ENCODE measurements around the gene EFCAB8.

The EFCAB8 gene

DNA sequence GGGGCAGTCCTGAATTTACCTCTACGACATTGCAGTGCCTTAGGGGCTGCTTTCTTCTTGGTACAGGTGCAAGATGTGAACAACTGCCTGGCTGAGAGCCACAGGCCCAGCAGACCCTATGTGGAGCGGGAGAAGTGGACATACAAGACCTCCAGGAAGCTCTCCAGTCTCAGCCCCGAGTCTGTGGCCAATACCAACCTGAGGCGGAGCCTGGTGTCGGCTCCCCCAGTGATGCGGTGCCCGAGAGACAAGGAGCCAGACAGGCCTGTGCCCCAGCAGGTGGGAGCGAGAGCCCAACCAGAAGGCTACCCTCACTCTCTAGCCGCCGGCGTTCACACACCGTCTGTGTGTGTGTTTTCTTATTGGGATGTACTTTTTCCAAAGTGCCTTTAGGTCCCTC lies 59.6 kb downstream of the EFCAB8 start:
- H3K27me3 ChIP-seq (ENCODE audit: control insufficient read depth in 2 of 2, insufficient read depth in 2 of 2, low read length in 2 of 2): no peaks in the 10 kb centered on the region
- no peak overlapping the region for H3K9ac ChIP-seq (ENCODE audit: low read depth in 1 of 2, low read length in 2 of 2)
- H3K9me3 ChIP-seq (ENCODE audit: control insufficient read depth in 2 of 2, low read length in 2 of 2): peaks cover 0 to 2% of the 10 kb centered on the region in 2 donors
- no peaks in the 10 kb centered on the region for H3K36me3 ChIP-seq (ENCODE audit: control insufficient read depth in 2 of 2, insufficient read depth in 2 of 2, low read length in 2 of 2)
- no peak overlapping the region for H3K27ac ChIP-seq (ENCODE audit: low read depth in 2 of 2, low read length in 2 of 2)
- H3K4me1 ChIP-seq (ENCODE audit: control insufficient read depth in 2 of 2, insufficient read depth in 2 of 2, low read length in 2 of 2): no peaks in the 10 kb centered on the region
- no peak overlapping the region for H3K4me3 ChIP-seq (ENCODE audit: low read length in 2 of 2)

DNA sequence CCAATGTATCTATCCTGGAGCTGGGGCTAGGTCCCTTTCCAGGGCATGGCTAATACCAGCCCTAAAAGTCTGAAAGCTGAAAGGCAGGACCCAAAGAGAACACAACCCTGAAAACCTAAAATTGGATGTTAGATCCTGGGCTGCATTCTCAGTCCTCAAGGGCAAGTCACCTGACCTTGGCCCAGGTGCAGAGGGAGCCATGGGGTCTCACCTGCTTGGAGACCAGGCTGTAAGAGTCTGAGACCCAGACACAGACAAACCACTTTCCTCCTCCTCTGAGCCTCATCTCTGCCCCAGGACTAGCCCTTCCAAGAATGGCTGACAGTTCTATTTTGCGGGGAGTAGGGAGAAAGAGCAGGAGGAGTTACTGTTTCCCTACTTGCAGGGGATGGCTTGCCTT lies 60.0 kb downstream of the EFCAB8 start:
- H3K27ac ChIP-seq (ENCODE audit: low read depth in 2 of 2, low read length in 2 of 2): no peak overlapping the region
- no peak overlapping the region for H3K4me3 ChIP-seq (ENCODE audit: low read length in 2 of 2)
- H3K27me3 ChIP-seq (ENCODE audit: control insufficient read depth in 2 of 2, insufficient read depth in 2 of 2, low read length in 2 of 2): no peaks in the 10 kb centered on the region
- H3K36me3 ChIP-seq (ENCODE audit: control insufficient read depth in 2 of 2, insufficient read depth in 2 of 2, low read length in 2 of 2): no peaks in the 10 kb centered on the region
- H3K9ac ChIP-seq (ENCODE audit: low read depth in 1 of 2, low read length in 2 of 2): no peak overlapping the region
- H3K9me3 ChIP-seq (ENCODE audit: control insufficient read depth in 2 of 2, low read length in 2 of 2): peaks cover 0 to 2% of the 10 kb centered on the region in 2 donors
- no peaks in the 10 kb centered on the region for H3K4me1 ChIP-seq (ENCODE audit: control insufficient read depth in 2 of 2, insufficient read depth in 2 of 2, low read length in 2 of 2)

DNA sequence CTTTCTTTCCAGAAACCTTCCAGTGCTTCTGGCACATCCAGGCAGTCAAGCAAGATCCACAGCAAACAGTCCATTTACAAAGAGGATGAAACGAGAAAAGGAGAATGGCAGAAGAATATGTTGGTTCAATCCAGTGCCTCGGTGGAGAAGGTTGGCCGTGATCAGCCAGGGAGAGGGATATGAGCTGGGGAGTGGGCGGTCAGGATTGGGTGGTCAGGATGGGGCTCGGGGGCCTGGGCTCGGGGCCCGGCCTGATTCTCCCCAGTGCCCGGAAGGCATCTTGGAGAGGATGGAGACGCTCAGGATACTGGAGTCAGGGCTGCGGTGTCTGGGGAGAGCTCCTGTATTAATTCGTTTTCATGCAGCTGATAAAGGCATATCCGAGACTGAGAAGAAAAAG lies 61.3 kb downstream of the EFCAB8 start:
- Histone ChIP-seq H3K36me3 (ENCODE audit: control insufficient read depth in 2 of 2, insufficient read depth in 2 of 2, low read length in 2 of 2) (no peaks in the 10 kb centered on the region), H3K9me3 (ENCODE audit: control insufficient read depth in 2 of 2, low read length in 2 of 2) (peaks cover 0 to 2% of the 10 kb centered on the region in 2 donors), H3K27ac (ENCODE audit: low read depth in 2 of 2, low read length in 2 of 2) (no peak overlapping the region), H3K9ac (ENCODE audit: low read depth in 1 of 2, low read length in 2 of 2) (no peak overlapping the region), H3K4me3 (ENCODE audit: low read length in 2 of 2) (no peak overlapping the region), H3K27me3 (ENCODE audit: control insufficient read depth in 2 of 2, insufficient read depth in 2 of 2, low read length in 2 of 2) (no peaks in the 10 kb centered on the region), H3K4me1 (ENCODE audit: control insufficient read depth in 2 of 2, insufficient read depth in 2 of 2, low read length in 2 of 2) (no peaks in the 10 kb centered on the region)

DNA sequence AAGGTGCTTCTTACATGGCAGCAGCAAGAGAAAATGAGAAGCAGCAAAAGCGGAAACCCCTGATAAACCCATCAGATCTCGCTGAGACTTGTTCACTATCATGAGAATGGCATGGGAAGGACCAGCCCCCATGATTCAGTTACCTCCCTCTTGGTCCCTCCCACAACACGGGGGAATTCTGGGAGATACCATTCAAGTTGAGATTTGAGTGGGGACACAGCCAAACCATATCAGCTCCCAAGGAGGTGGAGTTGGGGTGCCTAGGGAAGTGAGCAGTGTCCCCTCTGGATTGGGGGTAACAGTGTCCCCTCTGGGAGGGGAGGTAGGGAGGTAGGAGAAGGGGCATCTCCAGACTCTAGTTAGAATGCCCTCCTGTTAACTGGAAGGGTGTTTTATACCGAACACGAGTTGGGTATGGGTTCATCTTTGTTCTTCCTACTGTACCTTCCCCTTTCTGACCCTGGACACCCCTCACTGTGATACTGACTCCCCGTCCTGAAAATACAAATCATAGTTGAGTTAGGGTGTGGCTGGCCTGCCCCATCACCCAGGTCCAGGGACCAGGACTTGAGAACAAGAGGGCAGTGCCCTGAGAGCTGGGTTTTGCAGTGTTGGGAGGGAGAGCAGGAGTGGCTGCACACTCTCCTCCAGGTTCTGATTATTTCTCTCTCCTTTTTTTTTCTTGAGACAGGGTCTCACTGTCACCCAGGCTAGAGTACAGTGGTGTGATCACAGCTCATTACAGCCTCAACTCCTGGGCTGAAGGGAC lies 62.0 kb downstream of the EFCAB8 start:
- no peak overlapping the region for H3K9ac ChIP-seq (ENCODE audit: low read depth in 1 of 2, low read length in 2 of 2)
- no peaks in the 10 kb centered on the region for H3K27me3 ChIP-seq (ENCODE audit: control insufficient read depth in 2 of 2, insufficient read depth in 2 of 2, low read length in 2 of 2)
- H3K9me3 ChIP-seq (ENCODE audit: control insufficient read depth in 2 of 2, low read length in 2 of 2): no peaks in the 10 kb centered on the region
- no peaks in the 10 kb centered on the region for H3K36me3 ChIP-seq (ENCODE audit: control insufficient read depth in 2 of 2, insufficient read depth in 2 of 2, low read length in 2 of 2)
- no peaks in the 10 kb centered on the region for H3K4me1 ChIP-seq (ENCODE audit: control insufficient read depth in 2 of 2, insufficient read depth in 2 of 2, low read length in 2 of 2)
- H3K4me3 ChIP-seq (ENCODE audit: low read length in 2 of 2): no peak overlapping the region
- no peak overlapping the region for H3K27ac ChIP-seq (ENCODE audit: low read depth in 2 of 2, low read length in 2 of 2)

DNA sequence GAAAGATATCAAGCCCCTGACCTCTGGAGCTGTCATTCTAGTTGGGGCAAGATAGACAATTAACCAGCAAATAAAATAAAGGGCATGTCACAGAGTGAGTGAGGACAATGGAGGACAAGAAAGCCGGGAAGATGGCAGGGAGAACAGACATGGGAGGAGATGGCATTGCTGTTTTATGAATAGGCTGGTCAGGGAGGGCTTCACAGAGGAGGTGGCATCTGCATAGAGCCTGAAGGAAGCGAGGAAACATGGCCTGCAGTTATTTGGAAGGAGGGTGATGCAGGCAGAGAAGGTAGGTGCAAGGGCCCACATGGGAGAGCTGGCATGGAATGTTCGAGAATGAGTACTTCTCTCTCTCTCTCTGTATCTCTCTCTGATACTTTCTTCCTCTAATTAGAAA lies 63.7 kb downstream of the EFCAB8 start:
- Histone ChIP-seq H3K4me3 (ENCODE audit: low read length in 2 of 2) (no peak overlapping the region), H3K27ac (ENCODE audit: low read depth in 2 of 2, low read length in 2 of 2) (no peak overlapping the region), H3K9me3 (ENCODE audit: control insufficient read depth in 2 of 2, low read length in 2 of 2) (no peaks in the 10 kb centered on the region), H3K9ac (ENCODE audit: low read depth in 1 of 2, low read length in 2 of 2) (no peak overlapping the region), H3K36me3 (ENCODE audit: control insufficient read depth in 2 of 2, insufficient read depth in 2 of 2, low read length in 2 of 2) (no peaks in the 10 kb centered on the region), H3K27me3 (ENCODE audit: control insufficient read depth in 2 of 2, insufficient read depth in 2 of 2, low read length in 2 of 2) (no peaks in the 10 kb centered on the region), H3K4me1 (ENCODE audit: control insufficient read depth in 2 of 2, insufficient read depth in 2 of 2, low read length in 2 of 2) (no peaks in the 10 kb centered on the region)

DNA sequence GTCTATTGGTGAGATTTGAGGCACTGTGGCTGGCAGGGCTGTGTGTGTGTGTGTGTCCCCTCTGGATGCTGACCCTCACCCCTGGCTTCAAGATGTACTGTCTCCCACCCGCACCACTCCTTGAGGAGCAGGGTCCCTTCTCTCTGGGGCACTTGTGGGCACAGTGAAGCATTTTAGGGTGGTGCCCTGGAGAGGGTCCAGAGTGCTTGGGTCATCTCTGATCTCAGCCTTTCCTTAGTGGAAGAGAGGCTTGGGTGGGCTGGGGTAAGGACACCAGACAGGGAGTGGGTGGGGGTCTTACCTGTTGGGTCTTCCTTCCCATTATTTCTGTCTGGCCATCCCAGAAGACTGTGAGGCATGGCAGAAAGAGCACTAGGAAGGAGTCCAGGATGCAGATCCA lies 66.1 kb downstream of the EFCAB8 start:
- H3K27ac ChIP-seq (ENCODE audit: low read depth in 2 of 2, low read length in 2 of 2): no peak overlapping the region
- H3K4me3 ChIP-seq (ENCODE audit: low read length in 2 of 2): no peak overlapping the region
- H3K9ac ChIP-seq (ENCODE audit: low read depth in 1 of 2, low read length in 2 of 2): no peak overlapping the region
- H3K4me1 ChIP-seq (ENCODE audit: control insufficient read depth in 2 of 2, insufficient read depth in 2 of 2, low read length in 2 of 2): no peaks in the 10 kb centered on the region
- H3K9me3 ChIP-seq (ENCODE audit: control insufficient read depth in 2 of 2, low read length in 2 of 2): no peaks in the 10 kb centered on the region
- no peaks in the 10 kb centered on the region for H3K27me3 ChIP-seq (ENCODE audit: control insufficient read depth in 2 of 2, insufficient read depth in 2 of 2, low read length in 2 of 2)
- H3K36me3 ChIP-seq (ENCODE audit: control insufficient read depth in 2 of 2, insufficient read depth in 2 of 2, low read length in 2 of 2): no peaks in the 10 kb centered on the region

DNA sequence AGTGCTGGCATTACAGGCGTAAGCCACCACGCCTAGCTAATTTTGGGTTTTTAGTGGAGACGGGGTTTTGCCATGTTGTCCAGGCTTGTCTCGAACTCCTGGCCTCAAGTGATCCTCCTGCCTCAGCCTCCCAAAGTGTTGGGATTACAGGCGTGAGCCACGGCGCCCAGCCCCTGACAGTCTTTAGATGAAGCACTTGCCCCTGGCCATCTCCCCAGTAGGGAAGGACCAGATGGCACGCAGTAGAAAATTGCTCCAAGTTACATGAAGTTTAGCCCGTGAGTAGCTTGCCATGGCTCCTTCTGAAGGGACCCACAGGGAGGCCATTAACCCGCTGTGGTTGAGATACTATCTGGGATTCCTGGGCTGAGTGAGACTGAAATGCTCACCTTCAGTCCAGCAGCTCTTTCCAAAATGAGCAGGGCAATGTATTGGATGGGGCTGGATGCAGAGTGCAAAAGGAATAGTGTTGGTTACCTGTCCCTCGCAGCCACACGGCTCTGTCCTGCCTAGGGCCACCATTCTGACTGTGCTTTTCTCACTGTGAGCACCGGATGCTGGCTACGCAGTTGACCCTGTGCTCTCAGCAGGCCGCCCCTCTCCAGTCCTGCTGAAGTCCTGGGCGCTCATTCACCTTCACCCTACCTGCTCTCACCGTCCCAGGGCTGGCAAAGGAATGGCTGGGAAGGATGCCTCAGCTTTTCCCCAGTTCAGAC lies 66.9 kb downstream of the EFCAB8 start:
- no peak overlapping the region for H3K4me3 ChIP-seq (ENCODE audit: low read length in 2 of 2)

DNA sequence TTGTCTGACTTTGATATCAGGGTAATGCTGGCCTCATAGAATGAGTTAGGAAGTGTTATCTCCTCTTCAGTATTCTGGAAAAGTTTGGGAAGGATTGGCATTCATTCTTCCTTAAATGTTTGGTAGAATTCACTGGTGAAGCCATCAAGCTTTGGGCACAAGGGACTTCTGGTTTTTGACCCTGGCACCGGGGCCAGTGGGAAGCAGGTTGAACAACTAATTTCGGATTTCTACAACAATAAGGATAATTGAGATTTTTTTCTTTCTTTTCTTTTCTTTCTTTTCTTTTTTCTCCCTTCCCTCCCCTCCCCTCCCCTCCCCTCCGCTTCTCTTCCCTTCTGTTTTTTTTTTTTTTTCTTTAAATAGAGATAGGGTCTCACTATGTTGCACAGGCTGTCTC lies 70.4 kb downstream of the EFCAB8 start:
- Histone ChIP-seq H3K4me1 (ENCODE audit: control insufficient read depth in 2 of 2, insufficient read depth in 2 of 2, low read length in 2 of 2) (no peaks in the 10 kb centered on the region), H3K27me3 (ENCODE audit: control insufficient read depth in 2 of 2, insufficient read depth in 2 of 2, low read length in 2 of 2) (no peaks in the 10 kb centered on the region), H3K9ac (ENCODE audit: low read depth in 1 of 2, low read length in 2 of 2) (no peak overlapping the region), H3K27ac (ENCODE audit: low read depth in 2 of 2, low read length in 2 of 2) (no peak overlapping the region), H3K9me3 (ENCODE audit: control insufficient read depth in 2 of 2, low read length in 2 of 2) (no peaks in the 10 kb centered on the region), H3K4me3 (ENCODE audit: low read length in 2 of 2) (no peak overlapping the region), H3K36me3 (ENCODE audit: control insufficient read depth in 2 of 2, insufficient read depth in 2 of 2, low read length in 2 of 2) (no peaks in the 10 kb centered on the region)

More for the DNA sequence above, 66.9 kb downstream of the EFCAB8 start:
- no peaks in the 10 kb centered on the region for H3K36me3 ChIP-seq (ENCODE audit: control insufficient read depth in 2 of 2, insufficient read depth in 2 of 2, low read length in 2 of 2)
- H3K9me3 ChIP-seq (ENCODE audit: control insufficient read depth in 2 of 2, low read length in 2 of 2): no peaks in the 10 kb centered on the region
- H3K4me1 ChIP-seq (ENCODE audit: control insufficient read depth in 2 of 2, insufficient read depth in 2 of 2, low read length in 2 of 2): no peaks in the 10 kb centered on the region
- H3K27ac ChIP-seq (ENCODE audit: low read depth in 2 of 2, low read length in 2 of 2): no peak overlapping the region
- no peaks in the 10 kb centered on the region for H3K27me3 ChIP-seq (ENCODE audit: control insufficient read depth in 2 of 2, insufficient read depth in 2 of 2, low read length in 2 of 2)
- H3K9ac ChIP-seq (ENCODE audit: low read depth in 1 of 2, low read length in 2 of 2): no peak overlapping the region

DNA sequence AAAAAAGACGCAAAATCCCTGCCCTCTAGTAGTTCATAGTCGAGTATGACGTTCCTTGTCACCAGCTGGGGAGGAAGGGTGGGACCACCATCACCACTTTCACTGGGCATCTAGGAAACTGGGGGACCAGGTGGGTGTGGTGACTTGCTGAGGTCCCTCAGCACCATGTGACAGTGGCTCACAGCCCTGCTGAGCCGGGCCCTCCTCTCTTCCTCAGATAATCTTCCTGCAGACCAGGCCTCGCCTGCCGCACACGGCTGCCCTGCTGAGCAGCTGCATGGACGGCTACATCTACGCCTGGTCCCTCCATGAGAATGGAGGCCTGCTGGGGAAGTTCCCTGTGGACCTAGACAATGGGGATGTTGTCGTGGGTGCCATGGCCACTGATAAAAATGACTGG lies 71.5 kb downstream of the EFCAB8 start:
- Histone ChIP-seq H3K4me1 (ENCODE audit: control insufficient read depth in 2 of 2, insufficient read depth in 2 of 2, low read length in 2 of 2) (no peaks in the 10 kb centered on the region), H3K27me3 (ENCODE audit: control insufficient read depth in 2 of 2, insufficient read depth in 2 of 2, low read length in 2 of 2) (no peaks in the 10 kb centered on the region), H3K4me3 (ENCODE audit: low read length in 2 of 2) (no peak overlapping the region), H3K9me3 (ENCODE audit: control insufficient read depth in 2 of 2, low read length in 2 of 2) (no peaks in the 10 kb centered on the region), H3K9ac (ENCODE audit: low read depth in 1 of 2, low read length in 2 of 2) (no peak overlapping the region), H3K36me3 (ENCODE audit: control insufficient read depth in 2 of 2, insufficient read depth in 2 of 2, low read length in 2 of 2) (no peaks in the 10 kb centered on the region), H3K27ac (ENCODE audit: low read depth in 2 of 2, low read length in 2 of 2) (no peak overlapping the region)

DNA sequence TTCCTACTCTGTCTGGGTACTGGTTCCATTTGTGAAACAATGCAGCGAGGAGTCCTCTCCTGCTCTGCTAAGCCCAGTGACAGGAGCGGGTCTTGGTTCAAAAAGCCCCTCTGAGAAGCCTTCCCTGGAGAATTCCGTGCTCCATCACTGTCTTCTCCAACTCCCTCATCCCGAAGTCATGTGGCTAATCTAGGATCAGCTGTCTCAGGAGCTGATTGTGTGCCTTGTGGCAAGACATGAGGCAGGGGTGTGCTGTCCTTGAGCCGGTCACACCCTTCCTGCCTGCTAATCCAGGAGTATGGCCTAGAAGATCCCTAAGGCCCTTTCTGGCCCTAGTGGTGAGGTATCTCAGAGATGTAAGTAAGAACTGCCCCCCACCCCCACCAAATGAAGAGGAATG lies 72.0 kb downstream of the EFCAB8 start:
- H3K4me1 ChIP-seq (ENCODE audit: control insufficient read depth in 2 of 2, insufficient read depth in 2 of 2, low read length in 2 of 2): no peaks in the 10 kb centered on the region
- no peaks in the 10 kb centered on the region for H3K27me3 ChIP-seq (ENCODE audit: control insufficient read depth in 2 of 2, insufficient read depth in 2 of 2, low read length in 2 of 2)
- no peak overlapping the region for H3K27ac ChIP-seq (ENCODE audit: low read depth in 2 of 2, low read length in 2 of 2)
- no peak overlapping the region for H3K9ac ChIP-seq (ENCODE audit: low read depth in 1 of 2, low read length in 2 of 2)
- H3K4me3 ChIP-seq (ENCODE audit: low read length in 2 of 2): no peak overlapping the region
- no peaks in the 10 kb centered on the region for H3K9me3 ChIP-seq (ENCODE audit: control insufficient read depth in 2 of 2, low read length in 2 of 2)
- no peaks in the 10 kb centered on the region for H3K36me3 ChIP-seq (ENCODE audit: control insufficient read depth in 2 of 2, insufficient read depth in 2 of 2, low read length in 2 of 2)

Measured in mucosa of rectum (tissue), 2 donors.